ENCODE results near the gene SBK2. TPM values are rescaled to one million over a fixed set of nuclear protein-coding genes. Genes with fewer than 3 reads are reported as not detected.

Gene SBK2
- total RNA-seq, 1 experiment from 2014 or later, result not detected

- Histone ChIP-seq H3K9me2 (replicated peaks; ENCODE audit: low read length) (no peaks in the 10 kb centered on the region), H3K79me2 (ENCODE audit: low read length) (no peaks in the 10 kb centered on the region), H3K4me2 (ENCODE audit: low read length) (no peak overlapping the region), H4K20me1 (ENCODE audit: low read length) (no peaks in the 10 kb centered on the region), H3K9ac (ENCODE audit: low read length) (no peak overlapping the region), H3K27me3 (ENCODE audit: low read length) (no peaks in the 10 kb centered on the region), H3K4me1 (ENCODE audit: insufficient read depth, low read length) (peaks cover 25% of the 10 kb centered on the region), H3K9me3 (ENCODE audit: low read length) (no peaks in the 10 kb centered on the region), H2AFZ (ENCODE audit: low read length) (no peak overlapping the region), H3F3A (ENCODE audit: low read length, unreplicated experiment) (no peaks in the 10 kb centered on the region), H3K36me3 (ENCODE audit: low read depth, low read length) (no peaks in the 10 kb centered on the region), H3K4me3 (ENCODE audit: low read length) (no peak overlapping the region), H3K27ac (ENCODE audit: low read length) (no peak overlapping the region)
- DNase-seq, result no peak
- TF ChIP-seq, protein P1, sequence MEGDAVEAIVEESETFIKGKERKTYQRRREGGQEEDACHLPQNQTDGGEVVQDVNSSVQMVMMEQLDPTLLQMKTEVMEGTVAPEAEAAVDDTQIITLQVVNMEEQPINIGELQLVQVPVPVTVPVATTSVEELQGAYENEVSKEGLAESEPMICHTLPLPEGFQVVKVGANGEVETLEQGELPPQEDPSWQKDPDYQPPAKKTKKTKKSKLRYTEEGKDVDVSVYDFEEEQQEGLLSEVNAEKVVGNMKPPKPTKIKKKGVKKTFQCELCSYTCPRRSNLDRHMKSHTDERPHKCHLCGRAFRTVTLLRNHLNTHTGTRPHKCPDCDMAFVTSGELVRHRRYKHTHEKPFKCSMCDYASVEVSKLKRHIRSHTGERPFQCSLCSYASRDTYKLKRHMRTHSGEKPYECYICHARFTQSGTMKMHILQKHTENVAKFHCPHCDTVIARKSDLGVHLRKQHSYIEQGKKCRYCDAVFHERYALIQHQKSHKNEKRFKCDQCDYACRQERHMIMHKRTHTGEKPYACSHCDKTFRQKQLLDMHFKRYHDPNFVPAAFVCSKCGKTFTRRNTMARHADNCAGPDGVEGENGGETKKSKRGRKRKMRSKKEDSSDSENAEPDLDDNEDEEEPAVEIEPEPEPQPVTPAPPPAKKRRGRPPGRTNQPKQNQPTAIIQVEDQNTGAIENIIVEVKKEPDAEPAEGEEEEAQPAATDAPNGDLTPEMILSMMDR (conservative IDR thresholded peaks at IDR 0.05; ENCODE audit: low read depth, low read length), result no peak
- TF ChIP-seq EZH2phosphoT487 (IDR thresholded peaks at IDR 0.05; ENCODE audit: borderline replicate concordance, low read length), result no peak
- no peak for TF ChIP-seq EZH2 (IDR thresholded peaks at IDR 0.05; ENCODE audit: low read length, unreplicated experiment)
- ChIA-PET POLR2A (ENCODE audit: unreplicated experiment) (no interaction called here), CTCF (no interaction called here)
- ATAC-seq, result no peak
- intact Hi-C loops (cut with micrococcal nuclease), result no loop called here
- BruUV-seq (replicated peaks), result no TSS peak
These were observed 5.4 kb upstream of the SBK2 start for GRCh38 chr19:55542292-55542855.

GRCh38 chr19:55541091-55541490, 4.2 kb upstream of the SBK2 start:
- CTCF ChIA-PET, result no interaction called here
- Histone ChIP-seq H3K4me2 (ENCODE audit: low read length) (no peak overlapping the region), H3K9me3 (ENCODE audit: low read length) (no peaks in the 10 kb centered on the region), H3K36me3 (ENCODE audit: low read depth, low read length) (no peaks in the 10 kb centered on the region), H3K9ac (ENCODE audit: low read length) (no peak overlapping the region), H3K4me1 (ENCODE audit: insufficient read depth, low read length) (peaks cover 12% of the 10 kb centered on the region), H3F3A (ENCODE audit: low read length, unreplicated experiment) (no peaks in the 10 kb centered on the region), H4K20me1 (ENCODE audit: low read length) (no peaks in the 10 kb centered on the region), H3K4me3 (ENCODE audit: low read length) (no peak overlapping the region), H3K79me2 (ENCODE audit: low read length) (no peaks in the 10 kb centered on the region), H3K9me2 (replicated peaks; ENCODE audit: low read length) (no peaks in the 10 kb centered on the region), H2AFZ (ENCODE audit: low read length) (no peak overlapping the region), H3K27me3 (ENCODE audit: low read length) (no peaks in the 10 kb centered on the region), H3K27ac (ENCODE audit: low read length) (no peak overlapping the region)
- no peak for TF ChIP-seq EZH2 (IDR thresholded peaks at IDR 0.05; ENCODE audit: low read length, unreplicated experiment)
- TF ChIP-seq, protein P1 (conservative IDR thresholded peaks at IDR 0.05; ENCODE audit: low read depth, low read length), result no peak
- no peak for TF ChIP-seq EZH2phosphoT487 (IDR thresholded peaks at IDR 0.05; ENCODE audit: borderline replicate concordance, low read length)
- POLR2A ChIA-PET (ENCODE audit: unreplicated experiment), result interaction anchor here (0.6 kb wide), 1 partner anchor 58 kb away, joined by 3 read pairs; the partner anchor contains the start of gene FIZ1
- no peak for ATAC-seq
- intact Hi-C loops (cut with micrococcal nuclease), result no loop called here
- DNase-seq, result no peak
- no TSS peak for BruUV-seq (replicated peaks)

GRCh38 chr19:55540619-55541018, 3.7 kb upstream of the SBK2 start:
- intact Hi-C loops (cut with micrococcal nuclease), result no loop called here
- no peak overlapping the region for H3K27ac ChIP-seq (ENCODE audit: low read length)
- no peaks in the 10 kb centered on the region for H3K79me2 ChIP-seq (ENCODE audit: low read length)
- no peaks in the 10 kb centered on the region for H3K27me3 ChIP-seq (ENCODE audit: low read length)
- CTCF ChIA-PET, result no interaction called here
- H3F3A ChIP-seq (ENCODE audit: low read length, unreplicated experiment), result no peaks in the 10 kb centered on the region
- H3K9me2 ChIP-seq (replicated peaks; ENCODE audit: low read length), result no peaks in the 10 kb centered on the region
- H4K20me1 ChIP-seq (ENCODE audit: low read length), result no peaks in the 10 kb centered on the region
- no peak for TF ChIP-seq EZH2 (IDR thresholded peaks at IDR 0.05; ENCODE audit: low read length, unreplicated experiment)
- no peak for TF ChIP-seq EZH2phosphoT487 (IDR thresholded peaks at IDR 0.05; ENCODE audit: borderline replicate concordance, low read length)
- TF ChIP-seq, protein P1 (conservative IDR thresholded peaks at IDR 0.05; ENCODE audit: low read depth, low read length), result no peak
- no peak overlapping the region for H3K4me3 ChIP-seq (ENCODE audit: low read length)
- H3K4me1 ChIP-seq (ENCODE audit: insufficient read depth, low read length), result peaks cover 10% of the 10 kb centered on the region
- no peak for ATAC-seq
- no peak for DNase-seq
- BruUV-seq (replicated peaks), result no TSS peak
- POLR2A ChIA-PET (ENCODE audit: unreplicated experiment), result no interaction called here
- no peaks in the 10 kb centered on the region for H3K36me3 ChIP-seq (ENCODE audit: low read depth, low read length)
- no peaks in the 10 kb centered on the region for H3K9me3 ChIP-seq (ENCODE audit: low read length)
- no peak overlapping the region for H3K9ac ChIP-seq (ENCODE audit: low read length)
- no peak overlapping the region for H2AFZ ChIP-seq (ENCODE audit: low read length)
- H3K4me2 ChIP-seq (ENCODE audit: low read length), result no peak overlapping the region
